Kidney (tissue), 14 donors: ENCODE data around the gene PTGIS. TPM values are rescaled to one million over a fixed set of nuclear protein-coding genes. Genes with fewer than 3 reads are reported as not detected.

ENCODE experiments used
- DNase-seq, 5 donors: peaks; one replicate each; pipeline ENCODE4 v3.0.0-alpha.2; 2013 to 2020
- FAIRE-seq: peaks from 2 replicates; lab custom pipeline; 2012; peaks lifted over from hg19 to GRCh38; lab: Jason Lieb, UNC
- H3K27ac ChIP-seq, 2 donors: one replicate each; pipeline ENCODE4 v1.7.0; 2013; ENCODE audit warnings: low read depth in 2 of 2, low read length in 2 of 2, inconsistent platforms in 1 of 2
- H3K27me3 ChIP-seq: one replicate; pipeline ENCODE4 v1.7.1; 2013; ENCODE audit warnings: low read length, inconsistent platforms; ENCODE audit not compliant: control insufficient read depth, insufficient read depth
- H3K36me3 ChIP-seq, 3 donors: one replicate each; pipeline versions ENCODE4 v1.7.0 to v1.7.1; 2013; ENCODE audit warnings: low read length in 3 of 3, control low read depth in 1 of 3, inconsistent platforms in 1 of 3; ENCODE audit not compliant: insufficient read depth in 3 of 3, control insufficient read depth in 2 of 3
- H3K4me1 ChIP-seq, 3 donors: one replicate each; pipeline versions ENCODE4 v1.7.0 to v1.7.1; 2013; ENCODE audit warnings: low read length in 3 of 3, inconsistent platforms in 1 of 3, low read depth in 1 of 3; ENCODE audit not compliant: control insufficient read depth in 2 of 3, insufficient read depth in 2 of 3
- H3K4me3 ChIP-seq, 3 donors: one replicate each; pipeline versions ENCODE4 v1.7.0 to v1.8.1; 2013; ENCODE audit warnings: low read length in 3 of 3, control low read depth in 1 of 3, inconsistent platforms in 1 of 3
- H3K9ac ChIP-seq, 3 donors: one replicate each; pipeline versions ENCODE4 v1.7.0 to v1.7.1; 2013; ENCODE audit warnings: low read length in 3 of 3, control low read depth in 1 of 3, inconsistent platforms in 1 of 3
- H3K9me3 ChIP-seq, 3 donors: one replicate each; pipeline versions ENCODE4 v1.7.0 to v1.7.1; 2013; ENCODE audit warnings: low read length in 3 of 3, control low read depth in 1 of 3, inconsistent platforms in 1 of 3; ENCODE audit not compliant: control insufficient read depth in 2 of 3, insufficient read depth in 1 of 3
- CTCF ChIP-seq: IDR thresholded peaks from 3 replicates; pipeline ENCODE4 v1.5.1; 2012; ENCODE audit warnings: mild to moderate bottlenecking, moderate library complexity, borderline replicate concordance; ENCODE audit not compliant: insufficient read depth; ENCODE audit errors: extremely low read depth
- intact Hi-C: fragments of 100-400 bp; cut with DNase I; formaldehyde crosslinking; loops from one replicate; pipeline ENCODE4 v1.11.1; 2022
- polyA plus RNA-seq: library from polyadenylated mRNA; stranded (reverse); fragments of 350-450 nt; fragmentation: Illumina TruSeq; extraction: RNeasy Lipid Tissue Mini Kit (QIAGEN cat#74804); gene quantifications from one replicate; pipeline ENCODE4 v1.2.3, GENCODE V29; 2014; ENCODE audit warnings: low read depth, low replicate concordance; ENCODE audit not compliant: insufficient read depth
- total RNA-seq: library from RNA; stranded (reverse); fragmentation: NEBNext Ultra II Directional; extraction: Animal tissue kit (Norgen Biotek cat#: 25700); gene quantifications from one replicate; pipeline ENCODE4 v1.2.1, GENCODE V29; 2021
- donor health status: control.
- donor health status: control.
- donor health status: control.
- donor health status: control.
- donor health status: control.
- donor health status: DM: yes; HTN: yes; CAD: no.
- donor health status: Normal renal cell carcinoma (clear cell type).

Gene PTGIS
- total and polyA plus RNA-seq, 2 donors from 2014 or later, result 3.1 to 24.1 TPM

GRCh38 chr20:49595346-49595745 is 27.4 kb upstream of the PTGIS start:
- FAIRE-seq (no peak), DNase-seq (no peak)
- Histone ChIP-seq H3K9me3 (no peaks in the 10 kb centered on the region), H3K9ac (no peak overlapping the region), H3K27me3 (no peaks in the 10 kb centered on the region), H3K4me1 (peaks cover 0 to 4% (median 0%) of the 10 kb centered on the region in 3 donors), H3K27ac (no peak overlapping the region), H3K36me3 (no peaks in the 10 kb centered on the region), H3K4me3 (no peak overlapping the region)
- no peak for TF ChIP-seq CTCF
- intact Hi-C loops, result no loop called here

DNA sequence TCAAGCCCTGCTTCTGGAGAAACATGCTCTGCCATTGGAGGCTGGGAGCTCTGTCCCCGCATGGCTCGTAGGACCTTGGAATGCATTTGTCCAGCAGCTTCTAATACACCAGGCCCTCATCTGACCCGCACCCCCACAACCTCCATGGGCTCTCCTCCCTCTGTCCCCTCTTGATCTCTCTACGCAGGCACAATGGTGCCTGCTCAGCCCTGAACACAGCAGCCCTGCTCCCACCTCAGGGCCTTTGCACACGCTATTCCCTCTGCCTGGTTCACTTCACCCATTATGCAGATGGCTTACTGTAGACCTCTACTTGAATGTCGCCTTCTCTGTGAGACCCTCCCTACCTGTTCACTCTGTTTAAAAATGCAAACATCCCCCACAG is 27.0 kb upstream of the PTGIS start:
- peaks cover 0 to 4% (median 0%) of the 10 kb centered on the region in 3 donors for H3K4me1 ChIP-seq
- H3K27ac ChIP-seq, result no peak overlapping the region
- no peaks in the 10 kb centered on the region for H3K36me3 ChIP-seq
- no peak for FAIRE-seq
- no peak for DNase-seq
- no peaks in the 10 kb centered on the region for H3K27me3 ChIP-seq
- no peaks in the 10 kb centered on the region for H3K9me3 ChIP-seq
- H3K4me3 ChIP-seq, result no peak overlapping the region
- H3K9ac ChIP-seq, result no peak overlapping the region
- intact Hi-C loops, result no loop called here
- TF ChIP-seq CTCF, result no peak

DNA sequence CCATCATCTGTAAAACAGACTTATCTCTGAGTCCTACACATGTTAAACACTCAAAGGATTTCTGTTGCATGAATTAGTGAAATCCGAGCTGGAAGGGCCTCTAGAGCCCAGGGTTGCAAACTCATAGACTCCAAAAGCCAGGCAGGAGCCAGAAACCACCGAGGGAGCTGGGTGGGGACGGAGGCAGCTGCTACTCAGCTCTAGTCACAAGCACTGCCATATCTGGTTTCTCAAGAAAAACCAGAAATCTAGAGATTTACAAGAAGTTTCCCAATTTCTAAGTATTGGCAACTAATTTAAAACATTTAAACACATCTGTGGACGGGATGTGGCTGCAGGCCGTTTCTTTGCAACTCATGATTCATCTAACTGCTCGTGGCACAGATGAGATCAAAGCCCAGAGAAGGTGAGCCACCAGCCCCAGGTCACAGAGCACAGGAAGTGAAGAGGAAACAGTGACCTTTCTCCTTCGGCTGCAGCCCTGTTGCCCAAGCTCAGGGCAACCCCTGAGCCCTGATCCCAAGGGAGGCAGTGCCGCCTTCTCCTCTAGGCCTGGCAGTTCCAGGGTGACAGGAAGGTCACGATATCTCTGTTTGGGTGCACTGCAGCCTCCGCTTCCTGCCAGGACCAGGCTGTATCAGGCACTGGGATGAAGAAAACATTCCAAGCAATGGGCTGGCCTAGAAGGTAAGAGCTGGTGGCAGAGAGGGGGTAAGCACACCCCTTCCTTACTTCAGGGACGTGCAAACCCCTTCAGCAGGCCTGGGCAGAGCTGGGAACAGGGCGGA is 26.4 kb upstream of the PTGIS start:
- H3K9me3 ChIP-seq, result no peaks in the 10 kb centered on the region
- H3K27me3 ChIP-seq, result no peaks in the 10 kb centered on the region
- FAIRE-seq, result no peak
- H3K9ac ChIP-seq, result no peak overlapping the region
- H3K4me3 ChIP-seq, result no peak overlapping the region
- H3K4me1 ChIP-seq, result peaks cover 0 to 4% (median 0%) of the 10 kb centered on the region in 3 donors
- peak in 2 of 5 donors; percentile 22 to 66 for DNase-seq
- no peak for TF ChIP-seq CTCF
- intact Hi-C loops, result no loop called here
- no peak overlapping the region for H3K27ac ChIP-seq
- H3K36me3 ChIP-seq, result no peaks in the 10 kb centered on the region
